ENCODE data around the gene PLXNA4.

The PLXNA4 gene

GRCh38 chr7:132225216-132226030, 350.8 kb downstream of the PLXNA4 start:
- H3K4me1 Mint-ChIP-seq: peaks cover 3% of the 10 kb centered on the region
- peaks cover 8% of the 10 kb centered on the region for H3K27me3 Mint-ChIP-seq

GRCh38 chr7:132221356-132221755, 354.9 kb downstream of the PLXNA4 start:
- H3K27me3 Mint-ChIP-seq: peaks cover 5% of the 10 kb centered on the region
- no peaks in the 10 kb centered on the region for H3K9me3 Mint-ChIP-seq
- ATAC-seq (ENCODE audit: low read depth): no peak
- peaks cover 3% of the 10 kb centered on the region for H3K4me1 Mint-ChIP-seq
- DNase-seq (ENCODE audit: low spot score in 2 of 2): no peak
- no peak overlapping the region for H3K4me3 Mint-ChIP-seq
- H3K36me3 Mint-ChIP-seq: no peaks in the 10 kb centered on the region
- no peak overlapping the region for H3K27ac Mint-ChIP-seq

More at GRCh38 chr7:132225216-132226030, 350.8 kb downstream of the PLXNA4 start:
- ATAC-seq (ENCODE audit: low read depth): no peak
- H3K9me3 Mint-ChIP-seq: no peaks in the 10 kb centered on the region
- no peaks in the 10 kb centered on the region for H3K36me3 Mint-ChIP-seq
- H3K4me3 Mint-ChIP-seq: no peak overlapping the region
- H3K27ac Mint-ChIP-seq: no peak overlapping the region
- DNase-seq (ENCODE audit: low spot score in 2 of 2): no peak

GRCh38 chr7:132220060-132220459, 356.2 kb downstream of the PLXNA4 start:
- Mint-ChIP-seq H3K4me3 (no peak overlapping the region), H3K36me3 (no peaks in the 10 kb centered on the region), H3K27me3 (peaks cover 5% of the 10 kb centered on the region), H3K4me1 (peaks cover 3% of the 10 kb centered on the region), H3K27ac (no peak overlapping the region), H3K9me3 (no peaks in the 10 kb centered on the region)
- DNase-seq (ENCODE audit: low spot score in 2 of 2) (no peak), ATAC-seq (ENCODE audit: low read depth) (no peak)

GRCh38 chr7:132218876-132219275, 357.4 kb downstream of the PLXNA4 start:
- Mint-ChIP-seq H3K36me3 (no peaks in the 10 kb centered on the region), H3K4me3 (no peak overlapping the region)

GRCh38 chr7:132216847-132217525, 359.3 kb downstream of the PLXNA4 start:
- ATAC-seq (ENCODE audit: low read depth): no peak
- H3K4me3 Mint-ChIP-seq: no peak overlapping the region
- no peak overlapping the region for H3K27ac Mint-ChIP-seq
- DNase-seq (ENCODE audit: low spot score in 2 of 2): no peak
- no peaks in the 10 kb centered on the region for H3K36me3 Mint-ChIP-seq
- no peaks in the 10 kb centered on the region for H3K9me3 Mint-ChIP-seq
- H3K4me1 Mint-ChIP-seq: no peaks in the 10 kb centered on the region
- peaks cover 3% of the 10 kb centered on the region for H3K27me3 Mint-ChIP-seq

More at GRCh38 chr7:132218876-132219275, 357.4 kb downstream of the PLXNA4 start:
- ATAC-seq (ENCODE audit: low read depth): no peak
- DNase-seq (ENCODE audit: low spot score in 2 of 2): no peak
- no peaks in the 10 kb centered on the region for H3K9me3 Mint-ChIP-seq
- peaks cover 3% of the 10 kb centered on the region for H3K27me3 Mint-ChIP-seq
- H3K4me1 Mint-ChIP-seq: no peaks in the 10 kb centered on the region
- no peak overlapping the region for H3K27ac Mint-ChIP-seq

- no peak for DNase-seq (ENCODE audit: low spot score in 2 of 2)
- H3K4me3 Mint-ChIP-seq: no peak overlapping the region
- no peaks in the 10 kb centered on the region for H3K4me1 Mint-ChIP-seq
- H3K9me3 Mint-ChIP-seq: no peaks in the 10 kb centered on the region
- ATAC-seq (ENCODE audit: low read depth): no peak
- H3K27me3 Mint-ChIP-seq: peaks cover 3% of the 10 kb centered on the region
- H3K27ac Mint-ChIP-seq: no peak overlapping the region
- no peaks in the 10 kb centered on the region for H3K36me3 Mint-ChIP-seq
Measured at GRCh38 chr7:132214452-132214851, 361.8 kb downstream of the PLXNA4 start.

- no peak for ATAC-seq (ENCODE audit: low read depth)
- Mint-ChIP-seq H3K4me3 (no peak overlapping the region), H3K27ac (no peak overlapping the region), H3K9me3 (no peaks in the 10 kb centered on the region), H3K27me3 (peaks cover 3% of the 10 kb centered on the region), H3K4me1 (no peaks in the 10 kb centered on the region), H3K36me3 (no peaks in the 10 kb centered on the region)
- no peak for DNase-seq (ENCODE audit: low spot score in 2 of 2)
Measured at GRCh38 chr7:132213583-132213982, 362.7 kb downstream of the PLXNA4 start.

GRCh38 chr7:132211971-132212370, 364.3 kb downstream of the PLXNA4 start:
- no peaks in the 10 kb centered on the region for H3K9me3 Mint-ChIP-seq
- ATAC-seq (ENCODE audit: low read depth) (no peak), DNase-seq (ENCODE audit: low spot score in 2 of 2) (no peak)
- H3K4me1 Mint-ChIP-seq: no peaks in the 10 kb centered on the region
- no peak overlapping the region for H3K27ac Mint-ChIP-seq
- H3K36me3 Mint-ChIP-seq: no peaks in the 10 kb centered on the region
- peaks cover 8% of the 10 kb centered on the region for H3K27me3 Mint-ChIP-seq
- no peak overlapping the region for H3K4me3 Mint-ChIP-seq

- peaks cover 5% of the 10 kb centered on the region for H3K27me3 Mint-ChIP-seq
- no peaks in the 10 kb centered on the region for H3K9me3 Mint-ChIP-seq
- H3K27ac Mint-ChIP-seq: no peak overlapping the region
- no peak for DNase-seq (ENCODE audit: low spot score in 2 of 2)
- no peak overlapping the region for H3K4me3 Mint-ChIP-seq
- no peaks in the 10 kb centered on the region for H3K4me1 Mint-ChIP-seq
- H3K36me3 Mint-ChIP-seq: no peaks in the 10 kb centered on the region
- ATAC-seq (ENCODE audit: low read depth): no peak
Measured at GRCh38 chr7:132210821-132211220, 365.4 kb downstream of the PLXNA4 start.

GRCh38 chr7:132207782-132208181, 368.5 kb downstream of the PLXNA4 start:
- no peak for ATAC-seq (ENCODE audit: low read depth)
- no peaks in the 10 kb centered on the region for H3K4me1 Mint-ChIP-seq
- no peaks in the 10 kb centered on the region for H3K9me3 Mint-ChIP-seq
- H3K27me3 Mint-ChIP-seq: peaks cover 7% of the 10 kb centered on the region
- H3K36me3 Mint-ChIP-seq: no peaks in the 10 kb centered on the region
- no peak overlapping the region for H3K4me3 Mint-ChIP-seq
- H3K27ac Mint-ChIP-seq: no peak overlapping the region
- DNase-seq (ENCODE audit: low spot score in 2 of 2): no peak

- ATAC-seq (ENCODE audit: low read depth) (no peak), DNase-seq (ENCODE audit: low spot score in 2 of 2) (no peak)
- Mint-ChIP-seq H3K27me3 (peaks cover 7% of the 10 kb centered on the region), H3K36me3 (no peaks in the 10 kb centered on the region), H3K4me3 (no peak overlapping the region), H3K27ac (no peak overlapping the region), H3K4me1 (no peaks in the 10 kb centered on the region), H3K9me3 (no peaks in the 10 kb centered on the region)
Measured at GRCh38 chr7:132207211-132207610, 369.1 kb downstream of the PLXNA4 start.

GRCh38 chr7:132206594-132206993, 369.7 kb downstream of the PLXNA4 start:
- ATAC-seq (ENCODE audit: low read depth) (no peak), DNase-seq (ENCODE audit: low spot score in 2 of 2) (no peak)
- Mint-ChIP-seq H3K27me3 (peaks cover 7% of the 10 kb centered on the region), H3K36me3 (no peaks in the 10 kb centered on the region), H3K27ac (no peak overlapping the region), H3K4me3 (no peak overlapping the region), H3K9me3 (no peaks in the 10 kb centered on the region), H3K4me1 (no peaks in the 10 kb centered on the region)

GRCh38 chr7:132205509-132205908, 370.8 kb downstream of the PLXNA4 start:
- Mint-ChIP-seq H3K4me3 (no peak overlapping the region), H3K9me3 (no peaks in the 10 kb centered on the region)

GRCh38 chr7:132203021-132203420, 373.2 kb downstream of the PLXNA4 start:
- Mint-ChIP-seq H3K27me3 (peaks cover 10% of the 10 kb centered on the region), H3K4me3 (no peak overlapping the region), H3K27ac (peak overlapping the region; percentile 48), H3K4me1 (no peaks in the 10 kb centered on the region), H3K9me3 (no peaks in the 10 kb centered on the region), H3K36me3 (no peaks in the 10 kb centered on the region)
- DNase-seq (ENCODE audit: low spot score in 2 of 2): no peak
- no peak for ATAC-seq (ENCODE audit: low read depth)

More at GRCh38 chr7:132205509-132205908, 370.8 kb downstream of the PLXNA4 start:
- DNase-seq (ENCODE audit: low spot score in 2 of 2): no peak
- no peak overlapping the region for H3K27ac Mint-ChIP-seq
- H3K27me3 Mint-ChIP-seq: peaks cover 7% of the 10 kb centered on the region
- no peaks in the 10 kb centered on the region for H3K36me3 Mint-ChIP-seq
- no peak for ATAC-seq (ENCODE audit: low read depth)
- H3K4me1 Mint-ChIP-seq: no peaks in the 10 kb centered on the region
